Common myeloid progenitor, CD34-positive (primary cell): ENCODE data around the gene STX5.
"Not testable (repeated sequence)": the region's sequence is repeated elsewhere in the genome, so short reads cannot be mapped to it uniquely, and the experiment has no call there.

Source experiments
- CTCF ChIA-PET: fragments of 350-600 bp; sonication (Branson Sonifier 250); formaldehyde crosslinking; loops from one replicate; lab custom pipeline; 2021; ENCODE audit warnings: antibody characterized with exemption; lab: Charles Lee
- POLR2A ChIA-PET: fragments of 350-600 bp; sonication (Branson Sonifier 250); formaldehyde crosslinking; loops from one replicate; lab custom pipeline; 2021; ENCODE audit warnings: antibody characterized with exemption; lab: Charles Lee
- DNase-seq, 3 donors: peaks; one replicate each; pipeline versions ENCODE4 v3.0.0 to v3.0.0-alpha.2; 2013
- H3K27ac ChIP-seq, 2 experiments: 1 replicate in 1 of 2; 2 replicates in 1 of 2; pipeline ENCODE4 v1.7.0; 2013; ENCODE audit warnings: inconsistent platforms in 2 of 2, low read length in 2 of 2, mild to moderate bottlenecking in 2 of 2, low read depth in 1 of 2, moderate library complexity in 1 of 2; ENCODE audit not compliant: severe bottlenecking in 2 of 2, insufficient read depth in 1 of 2, poor library complexity in 1 of 2
- H3K27me3 ChIP-seq, 5 experiments: replicated peaks in 2 of 5; 1 replicate in 3 of 5; 2 replicates in 2 of 5; pipeline versions ENCODE4 v1.6.1 to v1.7.0; 2013; ENCODE audit warnings: low read length in 4 of 5, mild to moderate bottlenecking in 2 of 5, moderate library complexity in 2 of 5, inconsistent platforms in 1 of 5; ENCODE audit not compliant: insufficient read depth in 5 of 5, control insufficient read depth in 4 of 5
- H3K36me3 ChIP-seq, 4 experiments: 1 replicate in 2 of 4; 2 replicates in 2 of 4; pipeline versions ENCODE4 v1.6.1 to v1.7.0; 2013; ENCODE audit warnings: low read length in 3 of 4, control low read depth in 1 of 4, mild to moderate bottlenecking in 1 of 4; ENCODE audit not compliant: control insufficient read depth in 4 of 4, insufficient read depth in 4 of 4
- H3K4me1 ChIP-seq, 4 experiments: 1 replicate in 3 of 4; 2 replicates in 1 of 4; pipeline versions ENCODE4 v1.6.1 to v1.7.1; 2013; ENCODE audit warnings: low read length in 3 of 4, mild to moderate bottlenecking in 3 of 4, control low read depth in 1 of 4, inconsistent platforms in 1 of 4, moderate library complexity in 1 of 4; ENCODE audit not compliant: control insufficient read depth in 4 of 4, insufficient read depth in 4 of 4; ENCODE audit errors: control extremely low read depth in 1 of 4
- H3K4me3 ChIP-seq, 7 experiments: 1 replicate in 4 of 7; 2 replicates in 3 of 7; pipeline versions ENCODE4 v1.5.1 to v1.7.0; 2013; ENCODE audit warnings: mild to moderate bottlenecking in 7 of 7, low read length in 6 of 7, moderate library complexity in 6 of 7, inconsistent platforms in 2 of 7, low read depth in 2 of 7, control low read depth in 1 of 7; ENCODE audit not compliant: insufficient read depth in 4 of 7, control insufficient read depth in 1 of 7; ENCODE audit errors: extremely low read depth in 1 of 7
- H3K9me3 ChIP-seq, 5 experiments: 1 replicate in 4 of 5; 2 replicates in 1 of 5; pipeline versions ENCODE4 v1.6.1 to v1.7.1; 2013; ENCODE audit warnings: low read length in 4 of 5, mild to moderate bottlenecking in 2 of 5, inconsistent platforms in 1 of 5, low read depth in 1 of 5, moderate library complexity in 1 of 5; ENCODE audit not compliant: control insufficient read depth in 4 of 5, insufficient read depth in 2 of 5; ENCODE audit errors: control extremely low read depth in 1 of 5
- WGBS: methylation state at CpG from one replicate; pipeline ENCODE4 v1.1.5; 2013; ENCODE audit not compliant: insufficient coverage; 5-methylcytosine and 5-hydroxymethylcytosine counted together

Gene STX5

GRCh38 chr11:62841361-62842170 lies 9.7 kb upstream of the STX5 start:
- peak overlapping the region; percentile 98 to 99 for H3K27ac ChIP-seq
- ChIA-PET CTCF (interaction anchor here (0.7 to 2.1 kb wide), 11 partner anchors 9 to 282 kb away, joined by 3 to 7 read pairs (median 3); partner anchors contain the start of genes POLR2G, STX5 and TEX54), POLR2A (interaction anchor here (0.6 to 4.9 kb wide), 33 partner anchors 11 to 997 kb away, joined by 3 to 121 read pairs (median 6); partner anchors contain the start of genes C11orf98, CSKMT, HNRNPUL2 and INTS5)
- peak; percentile 93 to 98 (median 98) for DNase-seq
- H3K27me3 ChIP-seq, result no peaks in the 10 kb centered on the region
- H3K36me3 ChIP-seq, result peaks cover 0 to 9% (median 3%) of the 10 kb centered on the region in 4 experiments
- H3K4me3 ChIP-seq, result peak overlapping the region; percentile 44 to 99 (median 64)
- H3K9me3 ChIP-seq, result no peaks in the 10 kb centered on the region
- WGBS, result 0% methylated on average over 24 of the region's 33 CpGs
- peaks cover 8 to 37% (median 25%) of the 10 kb centered on the region in 4 experiments for H3K4me1 ChIP-seq

GRCh38 chr11:62840721-62841360 lies 9.0 kb upstream of the STX5 start:
- DNase-seq, result peak; percentile 72 to 83 (median 79)
- H3K27me3 ChIP-seq, H3K9me3 ChIP-seq: not testable (repeated sequence)
- CTCF ChIA-PET, result interaction anchor here (0.7 to 2.1 kb wide), 12 partner anchors 8 to 281 kb away, joined by 3 to 7 read pairs (median 3); partner anchors contain the start of genes POLR2G, STX5, TEX54 and TMEM179B
- Histone ChIP-seq H3K4me1 (peaks cover 8 to 37% (median 25%) of the 10 kb centered on the region in 4 experiments), H3K36me3 (peaks cover 5 to 17% (median 10%) of the 10 kb centered on the region in 4 experiments), H3K4me3 (peak overlapping the region; percentile 26 to 99 (median 96)), H3K27ac (peak overlapping the region; percentile 78 to 99)
- POLR2A ChIA-PET, result interaction anchor here (0.6 to 4.9 kb wide), 33 partner anchors 10 to 998 kb away, joined by 3 to 121 read pairs (median 6); partner anchors contain the start of genes C11orf98, CSKMT, HNRNPUL2 and INTS5
- WGBS, result 1% methylated on average over 34 of the region's 41 CpGs

GRCh38 chr11:62839050-62839945 lies 7.4 kb upstream of the STX5 start, which contains the start of gene WDR74:
WDR74 (minus strand) TSS chr11:62839590; CDS start chr11:62839570, 20 bp downstream.
- ChIA-PET POLR2A (interaction anchor here (0.6 to 4.9 kb wide), 8 partner anchors 8 to 939 kb away, joined by 3 to 121 read pairs (median 4); partner anchors contain the start of genes SLC3A2, STX5 and TMEM179B), CTCF (interaction anchor here (0.6 to 1.6 kb wide), 3 partner anchors 16 to 109 kb away, joined by 3 to 5 read pairs (median 3); no protein-coding TSS in a partner anchor)
- under 1% methylated on average over 59 of the region's 62 CpGs for WGBS
- Histone ChIP-seq H3K27ac (peak within 1 kb of the TSS; percentile 79 to 99), H3K36me3 (peaks cover 12 to 32% (median 25%) of the 10 kb centered on the region in 4 experiments), H3K4me1 (peaks cover 8 to 37% (median 25%) of the 10 kb centered on the region in 4 experiments), H3K4me3 (peak within 1 kb of the TSS; percentile 88 to 99 (median 96)), H3K9me3 (no peaks in the 10 kb centered on the region), H3K27me3 (no peaks in the 10 kb centered on the region)
- peak; percentile 95 to 98 (median 97) for DNase-seq

- H3K4me3 ChIP-seq, result no peak overlapping the region
- H3K36me3 ChIP-seq, result peaks cover 12 to 42% (median 36%) of the 10 kb centered on the region in 4 experiments
- ChIA-PET POLR2A (no interaction called here), CTCF (interaction anchor here (0.7 to 1.3 kb wide), 3 partner anchors 20 to 48 kb away, joined by 3 to 6 read pairs (median 3); no protein-coding TSS in a partner anchor)
- DNase-seq, result no peak
- no peaks in the 10 kb centered on the region for H3K9me3 ChIP-seq
- WGBS, result over 99% methylated on average over 8 of the region's 8 CpGs
- no peak overlapping the region for H3K27ac ChIP-seq
- no peaks in the 10 kb centered on the region for H3K27me3 ChIP-seq
- H3K4me1 ChIP-seq, result peaks cover 10 to 39% (median 30%) of the 10 kb centered on the region in 4 experiments
Observed at GRCh38 chr11:62835336-62835735, 3.5 kb upstream of the STX5 start.

GRCh38 chr11:62832336-62833234 lies 734 bp upstream of the STX5 start, which contains the start of gene TEX54:
TEX54 (minus strand) TSS chr11:62832841.
- Histone ChIP-seq H3K4me3 (peak within 1 kb of the TSS; percentile 71 to 93 (median 89)), H3K36me3 (peaks cover 12 to 43% (median 39%) of the 10 kb centered on the region in 4 experiments), H3K27me3 (no peaks in the 10 kb centered on the region), H3K4me1 (peaks cover 8 to 28% (median 20%) of the 10 kb centered on the region in 4 experiments), H3K27ac (peak within 1 kb of the TSS; percentile 95 to 96), H3K9me3 (no peaks in the 10 kb centered on the region)
- POLR2A ChIA-PET, result interaction anchor here (0.6 to 4.5 kb wide), 13 partner anchors 8 to 186 kb away, joined by 3 to 57 read pairs (median 4); partner anchors contain the start of genes C11orf98, CSKMT, GANAB and HNRNPUL2
- 11% methylated on average over 26 of the region's 40 CpGs for WGBS
- CTCF ChIA-PET, result interaction anchor here (0.8 to 2.0 kb wide), 9 partner anchors 8 to 126 kb away, joined by 3 to 7 read pairs (median 3); partner anchors contain the start of genes BSCL2 and TMEM179B
- no peak for DNase-seq
